HTERT RPE-1 (cell line): ENCODE data around the gene EIF5A2.
"Not testable (repeated sequence)": the region's sequence is repeated elsewhere in the genome, so short reads cannot be mapped to it uniquely, and the experiment has no call there.

ENCODE experiments used
- in situ Hi-C: fragments of 300-500 bp; cut with MboI; formaldehyde crosslinking; loops from 4 replicates; pipeline ENCODE4 v1.14.3; 2020; ENCODE audit warnings: low sequenced_read_pairs

The EIF5A2 gene

DNA sequence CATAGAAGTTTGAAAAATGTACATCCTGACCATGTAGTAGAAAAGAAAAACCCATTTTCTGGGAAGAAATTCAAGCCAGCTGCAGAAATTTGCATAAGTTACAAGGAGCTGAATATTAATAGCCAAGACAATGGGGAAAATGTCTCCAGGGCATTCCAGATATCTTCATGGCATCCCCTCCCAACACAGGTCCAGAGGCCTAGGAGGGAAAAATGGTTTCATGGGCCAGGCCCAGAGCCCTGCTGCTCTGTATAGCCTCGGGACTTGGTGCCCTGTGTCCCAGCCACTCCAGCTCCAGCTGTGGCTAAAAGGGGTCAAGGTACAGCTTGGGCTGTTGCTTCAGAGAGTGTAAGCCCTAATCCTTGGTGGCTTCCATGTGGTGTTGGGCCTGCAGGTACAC, 11.2 kb downstream of the EIF5A2 start:
- in situ Hi-C loops: not testable (repeated sequence)

DNA sequence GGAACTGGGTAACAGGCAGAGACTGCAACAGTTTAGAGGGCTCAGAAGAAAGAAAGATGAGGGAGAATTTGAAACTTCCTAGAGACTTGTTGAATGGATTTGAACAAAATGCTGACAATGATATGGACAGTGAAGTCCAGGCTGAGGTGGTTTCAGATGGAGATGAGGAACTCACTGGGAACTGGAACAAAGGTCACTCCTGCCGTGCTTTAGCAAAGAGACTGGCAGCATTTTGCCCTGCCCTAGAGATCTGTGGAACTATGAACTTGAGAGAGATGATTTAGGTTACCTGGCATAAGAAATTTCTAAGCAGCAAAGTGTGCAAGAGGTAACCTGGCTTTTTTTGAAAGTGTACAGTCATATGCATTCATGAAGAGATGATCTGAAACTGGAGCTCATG, 11.7 kb downstream of the EIF5A2 start:
- in situ Hi-C loops: no loop called here

DNA sequence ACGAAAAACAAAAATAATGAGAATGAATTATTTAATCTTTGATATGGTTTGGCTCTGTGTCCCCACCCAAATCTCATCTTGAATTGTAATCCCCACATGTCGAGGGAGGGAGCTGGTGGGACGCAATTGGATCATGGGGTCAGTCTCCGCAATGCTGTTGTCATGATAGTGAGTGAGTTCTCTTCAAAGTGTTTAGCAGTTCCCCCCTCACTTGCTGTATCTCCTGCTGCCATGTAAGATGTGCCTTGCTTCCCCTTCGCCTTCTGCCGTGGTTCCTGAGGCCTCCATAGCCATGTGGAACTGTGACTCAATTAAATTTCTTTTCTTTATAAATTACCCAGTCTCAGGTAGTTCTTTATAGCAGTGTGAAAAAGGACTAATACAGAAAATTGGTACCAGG, 12.1 kb downstream of the EIF5A2 start:
- in situ Hi-C loops: not testable (repeated sequence)

DNA sequence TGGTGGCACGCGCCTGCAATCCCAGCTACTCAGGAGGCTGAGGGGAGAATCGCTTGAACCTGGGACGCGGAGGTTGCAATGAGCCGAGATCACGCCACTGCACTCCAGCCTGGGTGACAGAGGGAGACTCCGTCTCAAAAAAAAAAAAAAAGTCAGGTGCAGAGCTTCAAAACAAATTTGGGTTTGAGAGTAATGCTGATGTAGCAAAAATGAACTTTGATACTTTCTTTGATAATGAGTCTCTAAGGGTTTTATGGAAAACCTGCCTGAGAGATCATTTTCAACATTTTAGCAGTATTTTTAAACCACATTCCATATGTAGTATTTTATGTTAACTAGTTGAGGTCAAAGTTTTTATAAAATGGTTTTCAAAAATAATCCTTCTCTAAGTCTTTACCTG, 14.5 kb downstream of the EIF5A2 start:
- in situ Hi-C loops: no loop called here

DNA sequence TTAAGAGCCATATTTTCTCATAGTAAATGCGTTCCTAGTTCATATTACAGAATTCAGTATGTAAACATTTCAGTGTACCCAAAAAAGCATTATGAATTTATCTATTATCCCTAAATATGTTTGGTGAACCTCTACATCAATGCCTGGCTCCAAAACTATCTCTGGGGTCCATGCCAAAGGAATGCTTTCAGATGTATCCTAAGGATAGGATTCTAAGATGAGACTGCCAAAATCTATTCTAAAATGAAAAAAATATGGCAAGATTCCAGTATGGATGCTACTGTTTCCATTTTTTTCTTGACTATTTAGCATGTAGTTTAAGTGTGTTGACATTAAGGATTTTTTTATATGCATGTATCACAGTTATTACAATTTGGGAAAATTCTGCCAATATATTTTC, 18.8 kb downstream of the EIF5A2 start:
- in situ Hi-C loops: no loop called here

DNA sequence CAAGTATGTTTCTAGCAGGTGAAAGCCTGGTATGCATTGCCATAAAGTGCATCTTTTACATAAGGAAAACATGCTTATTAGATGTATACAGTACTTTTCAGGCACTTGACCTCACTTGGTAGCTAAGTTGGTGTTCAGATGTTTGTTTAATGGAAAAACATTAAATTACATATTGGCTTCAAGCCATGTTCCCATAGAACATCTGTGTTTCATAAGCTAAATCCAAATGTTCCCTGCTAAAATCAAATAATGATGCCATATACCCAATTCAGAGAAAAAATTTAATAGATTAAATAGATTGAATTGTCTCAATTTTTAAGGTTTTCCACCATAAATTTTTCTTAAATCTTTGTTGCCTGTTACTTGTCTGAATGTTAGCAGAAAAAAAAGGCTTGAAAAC, 19.3 kb downstream of the EIF5A2 start:
- in situ Hi-C loops: no loop called here

- in situ Hi-C loops: not testable (repeated sequence)
These were observed 24.1 kb downstream of the EIF5A2 start for GRCh38 chr3:170884109-170884930.

- in situ Hi-C loops: not testable (repeated sequence)
These were observed 29.7 kb downstream of the EIF5A2 start for GRCh38 chr3:170878688-170879087.

DNA sequence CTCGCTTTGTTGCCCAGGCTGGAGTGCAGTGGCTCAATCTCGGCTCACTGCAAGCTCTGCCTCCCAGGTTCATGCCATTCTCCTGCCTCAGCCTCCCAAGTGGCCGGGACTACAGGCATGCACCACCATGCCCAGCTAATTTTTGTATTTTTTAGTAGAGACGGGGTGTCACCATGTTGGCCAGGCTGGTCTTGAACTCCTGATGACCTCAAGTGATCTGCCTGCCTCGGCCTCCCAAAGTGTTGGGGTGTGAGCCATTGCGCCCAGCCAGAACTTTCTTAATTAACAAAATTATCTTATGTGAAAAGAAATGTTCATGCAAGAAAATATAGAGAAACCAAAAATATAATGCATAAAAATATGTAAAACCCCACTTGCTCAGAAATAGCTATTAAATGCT, 31.1 kb downstream of the EIF5A2 start:
- in situ Hi-C loops: not testable (repeated sequence)

DNA sequence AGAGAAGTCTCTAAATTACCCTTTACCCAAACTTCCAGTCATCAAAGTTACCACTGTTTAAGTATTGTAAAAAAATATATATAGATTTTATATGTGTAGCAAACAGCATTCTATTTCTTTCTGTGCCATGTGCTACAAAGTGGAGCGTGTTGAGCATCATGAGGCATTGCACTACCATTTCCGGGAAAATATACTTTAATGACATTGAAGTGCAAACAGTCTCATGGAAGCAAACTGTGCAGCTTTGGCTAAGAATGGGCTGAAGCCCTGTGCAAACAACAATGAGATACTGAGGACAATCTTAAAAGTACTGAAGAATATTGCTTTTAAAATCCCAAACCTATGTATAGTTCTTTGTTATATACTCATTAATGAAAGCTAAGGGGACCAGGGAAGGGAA, 31.9 kb downstream of the EIF5A2 start:
- in situ Hi-C loops: no loop called here

- in situ Hi-C loops: no loop called here
These were observed 38.5 kb downstream of the EIF5A2 start, which contains the start of gene RPL22L1 for GRCh38 chr3:170869645-170870593. Gene RPL22L1 (minus strand): TSS chr3:170870195. CDS start chr3:170870167, 28 bp downstream.

DNA sequence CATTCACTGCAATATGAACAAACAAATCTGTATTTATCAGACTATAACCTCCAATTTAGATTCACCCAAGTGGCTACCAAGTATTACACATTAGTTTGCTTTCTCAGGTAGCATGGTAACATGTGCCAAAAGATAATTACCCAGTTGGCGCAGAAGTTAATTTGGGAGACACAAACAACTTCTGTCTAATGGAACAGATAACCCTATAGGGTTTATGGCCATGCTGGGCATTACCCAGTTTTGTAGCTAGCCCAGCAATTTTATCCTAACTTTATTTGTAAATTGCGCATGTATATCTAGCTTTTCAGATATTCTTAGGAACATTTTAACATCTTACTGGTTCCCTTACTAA, 39.2 kb downstream of the EIF5A2 start:
- in situ Hi-C loops: no loop called here

GRCh38 chr3:170868577-170869238, 39.7 kb downstream of the EIF5A2 start:
- in situ Hi-C loops: no loop called here

GRCh38 chr3:170867143-170867937, 41.1 kb downstream of the EIF5A2 start:
- in situ Hi-C loops: no loop called here

GRCh38 chr3:170866499-170866898, 41.9 kb downstream of the EIF5A2 start:
- in situ Hi-C loops: no loop called here

DNA sequence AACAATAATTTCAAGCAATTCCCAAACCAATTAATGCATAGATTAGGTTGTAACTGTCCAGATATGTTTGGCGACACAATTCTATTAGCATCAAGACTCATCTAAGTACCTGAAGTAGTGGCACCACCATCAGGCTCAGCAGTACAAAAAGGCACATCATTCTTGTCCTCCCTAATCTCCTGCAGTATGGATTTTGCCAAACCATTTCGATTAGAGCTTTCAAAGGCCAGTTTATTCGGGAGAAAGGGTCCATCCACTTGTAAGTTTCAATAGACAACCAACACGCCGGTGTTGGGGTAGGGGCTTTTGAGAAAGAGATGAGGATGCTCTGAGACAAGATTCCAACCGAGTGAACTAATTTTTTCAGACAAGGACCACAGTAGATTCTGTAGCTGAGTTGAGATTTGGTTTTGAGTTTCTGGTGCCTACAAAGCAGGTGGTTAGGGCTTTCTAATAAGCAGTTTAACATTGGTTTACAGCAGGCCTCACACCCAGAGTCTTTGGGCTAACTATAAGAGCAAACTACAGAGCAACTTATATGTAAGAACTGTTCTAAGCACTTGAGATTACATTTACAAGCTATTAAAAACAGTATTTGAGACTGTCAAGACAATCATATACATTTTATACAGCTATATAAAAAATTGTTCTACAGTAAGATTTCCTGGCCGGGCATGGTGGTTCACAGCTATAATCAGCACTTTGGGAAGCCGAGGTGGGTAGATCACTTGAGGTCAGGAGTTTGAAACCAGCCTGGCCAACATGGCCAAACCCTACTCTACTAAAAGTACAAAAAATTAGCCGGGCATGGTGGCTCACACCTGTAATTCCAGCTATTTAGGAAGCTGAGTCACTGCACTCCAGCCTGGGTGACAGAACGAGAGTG, 43.0 kb downstream of the EIF5A2 start:
- in situ Hi-C loops: no loop called here

DNA sequence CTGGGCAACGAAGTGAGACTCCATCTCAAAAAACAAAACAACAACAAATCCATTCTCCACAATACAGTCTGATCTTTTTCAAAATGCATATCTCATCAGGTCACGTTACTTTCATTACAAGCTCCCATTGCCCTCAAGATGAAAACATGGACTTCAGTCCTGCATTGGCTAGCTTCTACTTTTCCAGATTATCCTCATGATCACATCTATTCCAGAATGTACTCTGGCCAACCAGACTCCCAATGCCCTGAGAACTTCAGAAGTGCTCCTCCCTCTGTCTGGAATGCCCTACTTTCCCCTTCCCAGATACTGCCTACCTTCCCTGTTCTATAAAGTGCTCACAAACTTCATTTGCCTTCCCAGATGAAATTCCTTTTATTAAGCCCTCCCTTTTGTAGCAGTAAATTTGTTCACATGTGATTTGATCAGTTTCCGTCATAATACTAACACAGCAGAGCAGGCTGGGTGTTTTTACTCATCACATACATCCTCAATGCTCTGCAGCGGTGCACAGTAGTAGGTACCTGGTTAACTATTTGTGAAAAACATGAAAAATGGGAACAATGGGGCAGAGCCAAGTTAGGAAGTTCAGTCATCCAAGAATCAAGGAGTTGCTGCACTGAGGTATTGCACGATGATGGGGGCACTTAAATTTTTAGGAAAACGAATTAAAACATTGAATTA, 43.8 kb downstream of the EIF5A2 start:
- in situ Hi-C loops: no loop called here

DNA sequence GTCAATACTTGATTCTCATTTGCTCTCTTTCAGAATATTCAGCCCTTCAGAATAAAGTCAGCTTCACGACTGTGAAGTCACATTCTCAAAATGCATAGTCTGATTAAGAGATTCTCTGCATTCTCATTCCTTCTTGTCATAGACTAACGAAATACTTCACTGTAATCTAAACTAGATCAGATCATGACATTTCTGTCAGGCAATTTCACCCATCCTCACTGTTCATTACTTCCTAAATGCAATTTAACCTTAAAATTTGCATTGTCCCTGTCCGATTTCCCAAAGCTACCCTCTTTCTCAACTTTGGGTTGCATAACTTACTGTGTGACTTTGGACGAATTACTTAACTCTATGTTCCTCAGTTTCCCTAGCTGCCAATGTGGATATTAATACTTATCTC, 44.6 kb downstream of the EIF5A2 start:
- in situ Hi-C loops: no loop called here
